ENCODE data around the gene REPS1. TPM values are rescaled to one million over a fixed set of nuclear protein-coding genes. Genes with fewer than 3 reads are reported as not detected.

REPS1 gene
- total RNA-seq, 1 experiment from 2014 or later: 65.3 TPM

- BruUV-seq (replicated peaks): no TSS peak
- CTCF ChIA-PET: no interaction called here
Measured at GRCh38 chr6:138857775-138858174, 130.3 kb downstream of the REPS1 start.

GRCh38 chr6:138856654-138857053 lies 131.4 kb downstream of the REPS1 start:
- no peak for TF ChIP-seq CTCF (IDR thresholded peaks at IDR 0.05; ENCODE audit: unreplicated experiment)
- BruUV-seq (replicated peaks): no TSS peak
- H3K4me1 Mint-ChIP-seq (ENCODE audit: insufficient read depth, unreplicated experiment): no peaks in the 10 kb centered on the region
- no peaks in the 10 kb centered on the region for H3K27me3 Mint-ChIP-seq (ENCODE audit: insufficient read depth, unreplicated experiment)
- CTCF ChIA-PET: no interaction called here
- no peak overlapping the region for H3K4me3 Mint-ChIP-seq (ENCODE audit: unreplicated experiment)
- H3K36me3 Mint-ChIP-seq (ENCODE audit: insufficient read depth, unreplicated experiment): no peaks in the 10 kb centered on the region
- no peak overlapping the region for H3K27ac Mint-ChIP-seq (ENCODE audit: low read depth, unreplicated experiment)
- H3K9me3 Mint-ChIP-seq (ENCODE audit: unreplicated experiment): no peaks in the 10 kb centered on the region
- POLR2A ChIA-PET: interaction anchor here (0.6 kb wide), 1 partner anchor 11 kb away, joined by 4 read pairs; no protein-coding TSS in a partner anchor
- DNase-seq (ENCODE audit: unreplicated experiment): peak; percentile 17
- intact Hi-C loops (cut with micrococcal nuclease): no loop called here

More at GRCh38 chr6:138857775-138858174, 130.3 kb downstream of the REPS1 start:
- Mint-ChIP-seq H3K4me3 (ENCODE audit: unreplicated experiment) (no peak overlapping the region), H3K27ac (ENCODE audit: low read depth, unreplicated experiment) (no peak overlapping the region), H3K9me3 (ENCODE audit: unreplicated experiment) (no peaks in the 10 kb centered on the region), H3K27me3 (ENCODE audit: insufficient read depth, unreplicated experiment) (no peaks in the 10 kb centered on the region), H3K4me1 (ENCODE audit: insufficient read depth, unreplicated experiment) (no peaks in the 10 kb centered on the region), H3K36me3 (ENCODE audit: insufficient read depth, unreplicated experiment) (no peaks in the 10 kb centered on the region)
- no peak for DNase-seq (ENCODE audit: unreplicated experiment)
- intact Hi-C loops (cut with micrococcal nuclease): no loop called here
- TF ChIP-seq CTCF (IDR thresholded peaks at IDR 0.05; ENCODE audit: unreplicated experiment): no peak
- POLR2A ChIA-PET: no interaction called here

Other genes with a start within 250 kb of the REPS1 start
- gene CCDC28A, start 214.5 kb downstream of the REPS1 start, total RNA-seq (2022): 14.8 and 15.8 TPM in 2 replicates
- gene ECT2L, start 192.2 kb downstream of the REPS1 start, total RNA-seq (2022): not detected in 2 replicates
- 24.0 and 36.8 TPM in 2 replicates for gene ABRACL, start 40.5 kb upstream of the REPS1 start, total RNA-seq (2022)
- 11.1 and 11.5 TPM in 2 replicates for gene HECA, start 146.8 kb upstream of the REPS1 start, total RNA-seq (2022)